Measurements from ENCODE around the gene TMBIM1.

GRCh38 chr2:218306184-218306920 lies 14.0 kb upstream of the TMBIM1 start:
- no peak for TF ChIP-seq POLR2A (IDR thresholded peaks at IDR 0.05)
- no peak for TF ChIP-seq CTCF (IDR thresholded peaks at IDR 0.05)

All from thyroid gland (tissue), 4 donors.